Astrocyte of the hippocampus (primary cell): ENCODE measurements around the gene RYR3.
A peak's percentile ranks its signal among the peaks of the same experiment; 100 is the strongest.

Experiments used
- DNase-seq: peaks from one replicate; pipeline ENCODE4 v3.0.0; 2011; ENCODE audit warnings: low read depth, low spot score

RYR3 gene

DNA sequence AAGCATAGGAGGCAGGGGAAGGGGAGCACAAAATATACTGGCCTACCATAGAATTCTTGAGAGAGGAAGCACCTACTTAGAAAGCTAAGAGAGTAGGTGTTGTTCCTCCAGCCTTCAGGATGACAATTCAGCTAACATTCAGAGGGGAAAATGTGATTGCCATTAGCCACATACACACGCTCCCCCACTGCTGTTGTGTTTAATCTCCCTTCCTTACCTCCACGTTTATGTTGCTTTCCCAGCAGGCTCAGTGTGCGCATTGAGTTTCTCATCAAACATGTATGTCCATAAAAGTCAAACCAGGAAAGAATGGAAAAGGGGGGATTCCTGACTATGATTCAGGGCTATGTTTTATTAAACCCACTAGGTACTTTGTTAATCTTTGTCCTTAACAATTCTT, 512.4 kb downstream of the RYR3 start:
- DNase-seq = no peak

DNA sequence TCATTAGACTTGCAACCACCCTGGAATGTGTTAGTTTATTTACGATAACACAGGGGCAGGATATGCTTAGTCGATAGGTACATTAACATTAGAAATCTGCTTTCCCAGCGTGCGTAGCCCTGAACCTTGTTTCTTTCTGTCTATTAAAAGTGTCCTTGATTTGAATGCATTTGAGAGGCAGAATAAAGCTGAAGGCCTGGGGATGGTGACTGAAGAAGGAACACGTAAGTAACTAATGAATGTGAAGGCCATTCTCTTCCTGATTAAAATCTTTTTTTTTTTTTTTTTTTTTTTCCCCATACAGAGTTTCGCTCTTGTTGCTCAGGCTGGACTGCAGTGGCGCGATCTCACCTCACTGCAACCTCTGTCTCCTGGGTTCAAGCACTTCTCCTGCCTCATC, 514.7 kb downstream of the RYR3 start:
- DNase-seq = no peak

DNA sequence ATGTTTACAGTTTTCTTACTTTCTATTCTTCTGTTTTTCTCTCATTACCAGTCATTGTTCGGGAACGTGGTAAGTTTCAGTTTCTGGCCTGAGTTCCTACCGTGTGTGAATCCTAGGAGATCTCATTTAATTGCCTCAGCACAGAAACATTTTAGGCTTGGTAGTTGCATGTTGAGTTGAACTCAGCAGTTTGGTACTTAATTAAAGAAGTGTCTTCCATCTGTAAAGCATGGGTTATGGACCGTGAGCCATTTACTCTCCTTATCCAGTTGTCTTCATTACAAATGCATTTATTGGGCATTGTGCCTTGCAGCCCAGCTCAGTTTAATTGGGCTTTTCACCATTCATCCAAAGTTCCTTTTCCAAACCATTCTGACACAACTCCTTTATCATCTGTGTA, 515.4 kb downstream of the RYR3 start:
- peak; percentile 41 for DNase-seq

GRCh38 chr15:33830351-33830750, 519.6 kb downstream of the RYR3 start:
- DNase-seq = no peak

DNA sequence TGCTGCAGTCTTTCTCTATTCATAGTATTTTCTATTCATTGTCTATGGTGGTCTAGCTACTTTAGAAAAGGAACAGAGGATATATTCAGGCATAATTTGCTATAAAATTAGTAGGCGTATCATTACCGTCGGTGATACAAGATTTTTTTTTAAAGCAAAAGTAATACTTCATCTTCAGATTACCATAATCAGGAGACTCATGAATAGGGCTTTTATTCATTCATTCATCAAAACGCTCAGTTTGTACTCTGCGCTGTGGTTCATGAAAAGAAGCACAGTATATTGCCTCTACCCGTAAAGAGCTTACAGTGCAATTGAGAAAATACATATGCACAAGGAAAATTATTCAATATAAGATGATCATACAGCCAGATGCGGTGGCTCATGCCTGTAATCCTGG, 520.9 kb downstream of the RYR3 start:
- no peak for DNase-seq

DNA sequence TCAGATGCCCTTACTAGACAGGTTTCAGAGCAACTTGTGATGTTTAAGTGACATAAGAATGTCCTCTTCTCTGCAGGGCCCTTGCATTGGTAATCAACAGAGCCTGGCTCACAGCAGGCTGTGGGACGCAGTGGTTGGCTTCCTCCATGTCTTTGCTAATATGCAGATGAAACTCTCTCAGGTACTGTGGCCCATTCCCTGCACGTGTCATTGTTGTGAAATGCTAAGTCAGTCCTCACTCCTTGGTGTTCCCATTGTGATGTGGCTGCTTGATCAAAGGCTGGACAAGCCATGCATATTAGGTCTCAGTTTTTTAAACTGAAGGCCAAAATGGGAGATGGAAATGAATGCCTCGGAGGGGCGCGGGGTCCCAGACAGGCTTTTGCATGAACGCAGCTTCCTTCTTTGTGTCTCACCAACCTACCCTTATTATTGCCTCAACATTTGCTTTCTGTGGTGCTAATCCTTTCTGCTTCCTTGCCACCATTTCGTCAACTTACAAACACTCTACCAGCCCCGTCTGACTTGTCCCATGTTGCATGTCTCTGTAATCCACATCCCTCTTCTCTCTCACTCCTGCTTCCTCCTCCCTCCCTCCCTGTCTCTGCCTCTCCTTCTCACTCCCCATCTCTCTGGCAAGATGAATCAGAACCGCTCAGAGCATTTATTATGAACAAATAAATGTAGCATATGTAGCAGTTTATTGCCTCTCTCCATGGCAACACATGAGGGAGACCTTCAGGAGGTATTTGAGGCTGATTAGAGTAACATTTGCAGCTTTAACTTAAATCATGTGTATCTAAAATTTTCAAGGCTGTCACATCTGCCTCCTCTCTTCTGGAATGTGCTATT, 524.4 kb downstream of the RYR3 start:
- DNase-seq = no peak

GRCh38 chr15:33837294-33837693, 526.5 kb downstream of the RYR3 start:
- DNase-seq = no peak

DNA sequence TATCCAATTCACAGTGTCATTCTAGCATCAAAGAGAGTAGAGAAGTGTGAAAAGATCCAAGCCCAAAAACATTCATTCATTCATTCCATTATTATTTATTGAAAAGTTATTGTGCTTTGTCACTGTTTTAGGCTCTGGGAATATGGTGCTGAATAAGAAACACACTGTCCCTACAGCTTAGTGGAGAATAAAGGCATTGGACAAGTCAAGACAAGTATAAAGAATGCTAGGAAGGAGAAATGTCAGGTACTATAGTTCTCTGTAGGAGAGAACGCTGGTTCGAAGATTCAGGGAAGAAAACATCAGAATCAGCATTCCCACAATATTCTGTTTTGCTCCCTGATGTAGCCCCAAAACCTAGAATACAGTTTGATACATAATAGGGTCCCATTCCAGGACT, 528.8 kb downstream of the RYR3 start:
- no peak for DNase-seq

DNA sequence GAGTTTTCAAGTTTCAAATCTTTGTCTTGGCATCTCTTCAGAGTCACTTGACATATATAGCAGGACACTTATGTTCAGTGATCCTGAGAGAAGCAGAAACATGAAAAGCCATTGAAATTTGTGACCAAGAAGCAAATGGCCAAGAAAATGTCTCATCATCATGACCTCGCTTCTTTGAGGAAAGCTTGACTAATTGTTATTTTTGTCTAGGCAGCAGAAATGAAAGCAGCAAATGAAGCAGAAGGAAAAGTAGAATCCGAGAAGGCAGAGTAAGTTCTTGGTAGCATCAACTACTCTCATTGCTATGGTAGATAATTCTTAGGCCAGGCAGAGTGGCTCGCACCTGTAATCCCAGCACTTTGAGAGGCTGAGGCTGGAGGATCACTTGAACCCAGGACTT, 529.8 kb downstream of the RYR3 start:
- no peak for DNase-seq

- DNase-seq = no peak
These were observed 533.4 kb downstream of the RYR3 start for GRCh38 chr15:33844186-33844585.

- DNase-seq = no peak
These were observed 533.8 kb downstream of the RYR3 start for GRCh38 chr15:33844597-33844996.

- DNase-seq = no peak
These were observed 535.4 kb downstream of the RYR3 start for GRCh38 chr15:33846142-33846541.

DNA sequence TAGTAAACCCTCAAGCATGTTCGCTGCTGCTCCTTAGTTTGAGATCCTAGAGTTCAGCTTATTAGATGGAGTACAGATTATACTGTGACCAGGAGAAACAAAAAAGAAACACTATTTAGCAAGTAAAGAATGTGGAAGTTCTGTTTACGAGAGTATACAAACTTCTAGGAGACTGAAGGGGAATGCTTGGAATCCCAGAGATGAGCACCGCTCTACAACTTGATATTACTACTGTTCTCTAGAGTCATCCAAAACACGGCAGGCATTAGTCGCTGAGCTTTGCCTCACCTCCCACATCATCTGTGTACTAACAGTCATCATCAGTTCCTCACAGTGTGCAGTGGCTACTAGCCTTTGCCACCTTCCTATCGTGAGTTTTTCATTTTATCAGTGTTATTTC, 536.1 kb downstream of the RYR3 start:
- no peak for DNase-seq

DNA sequence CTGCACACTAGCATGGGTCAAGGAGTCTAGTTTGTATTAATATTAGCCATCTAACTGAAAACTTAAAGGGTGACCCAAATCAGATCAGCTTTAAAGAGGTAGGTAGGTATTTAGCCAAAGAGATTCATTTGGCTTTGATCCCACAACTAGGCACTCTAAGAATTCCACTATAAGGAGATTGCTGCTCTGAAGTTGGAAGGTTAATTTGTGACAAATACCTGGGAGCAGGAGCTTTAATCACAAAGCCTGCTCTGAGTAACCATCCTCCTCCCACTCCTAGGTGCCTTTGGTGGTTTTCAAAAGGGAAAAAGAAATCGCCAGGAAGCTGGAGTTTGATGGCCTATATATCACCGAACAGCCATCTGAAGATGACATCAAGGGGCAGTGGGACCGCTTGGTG, 537.2 kb downstream of the RYR3 start:
- DNase-seq = no peak

DNA sequence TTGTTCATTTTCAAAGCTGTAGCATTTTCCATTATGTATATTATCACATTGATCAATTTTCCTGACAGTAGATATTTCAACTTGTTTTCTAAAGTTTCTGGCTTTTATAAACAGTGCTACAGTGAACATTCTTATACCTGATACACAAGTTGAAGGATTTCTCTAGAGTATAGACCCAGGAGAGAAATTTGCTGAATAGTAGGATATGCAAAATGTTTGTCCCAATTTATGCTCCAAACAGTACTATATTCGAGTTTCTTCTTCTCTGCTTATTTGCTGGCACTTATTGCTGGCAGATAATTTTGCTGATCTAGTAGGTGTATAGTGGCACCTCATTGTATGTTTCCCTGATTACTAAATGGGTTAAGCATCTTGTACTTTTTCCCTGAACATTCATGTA, 540.3 kb downstream of the RYR3 start:
- DNase-seq = no peak

DNA sequence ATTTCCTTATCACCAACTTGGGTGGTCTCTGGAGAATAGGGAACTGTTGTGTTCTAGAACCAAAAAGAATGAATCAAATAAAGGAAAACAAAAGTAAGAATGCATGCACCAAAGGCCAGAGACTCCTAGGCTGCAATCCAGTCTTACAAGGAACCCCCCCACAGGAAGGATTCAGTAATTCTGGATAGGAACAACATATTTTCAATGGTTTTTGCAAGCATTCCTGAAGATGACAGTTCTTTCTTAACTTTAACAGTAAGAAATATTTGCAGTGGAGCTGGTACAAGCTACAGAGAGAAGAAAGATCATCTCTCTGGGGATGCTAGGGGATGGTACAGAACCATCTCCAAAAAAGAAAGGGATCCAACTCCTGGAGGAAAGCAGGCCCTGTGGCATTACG, 541.3 kb downstream of the RYR3 start:
- DNase-seq = peak; percentile 18

DNA sequence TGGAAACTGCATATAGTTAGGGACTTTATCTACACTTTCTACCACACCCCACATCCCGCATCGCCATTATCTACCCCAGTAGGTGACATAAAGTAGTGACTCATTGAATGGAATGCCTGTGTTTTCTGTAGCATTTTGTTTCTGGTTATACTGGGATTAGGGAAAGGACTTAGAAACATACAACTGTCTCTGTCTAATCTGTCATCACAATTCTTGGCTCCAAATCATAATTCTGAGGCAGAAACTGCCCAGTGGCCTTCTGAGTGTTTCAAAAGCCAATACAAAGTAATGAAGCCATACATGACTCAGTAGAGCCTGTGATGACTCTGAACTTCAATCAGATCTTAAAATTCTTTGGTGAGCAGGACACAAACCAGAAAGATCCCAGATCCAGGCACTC, 541.8 kb downstream of the RYR3 start:
- DNase-seq = peak; percentile 52

DNA sequence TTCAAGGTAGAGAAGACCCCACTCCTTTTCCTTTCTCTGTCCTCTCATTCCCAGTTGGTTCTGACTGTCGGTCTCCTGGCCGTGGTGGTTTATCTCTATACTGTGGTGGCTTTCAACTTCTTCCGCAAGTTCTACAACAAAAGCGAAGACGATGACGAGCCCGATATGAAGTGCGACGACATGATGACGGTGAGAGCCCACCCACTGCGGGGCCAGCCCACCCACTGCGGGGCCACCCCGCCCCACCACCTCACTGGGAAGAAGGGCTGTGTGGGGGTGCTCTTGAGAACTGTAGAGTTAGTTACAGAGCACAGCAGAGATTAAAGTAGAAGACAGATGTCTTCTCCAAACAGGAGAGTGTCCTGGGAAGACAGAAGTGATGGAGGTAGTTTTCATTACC, 547.0 kb downstream of the RYR3 start:
- DNase-seq = no peak

DNA sequence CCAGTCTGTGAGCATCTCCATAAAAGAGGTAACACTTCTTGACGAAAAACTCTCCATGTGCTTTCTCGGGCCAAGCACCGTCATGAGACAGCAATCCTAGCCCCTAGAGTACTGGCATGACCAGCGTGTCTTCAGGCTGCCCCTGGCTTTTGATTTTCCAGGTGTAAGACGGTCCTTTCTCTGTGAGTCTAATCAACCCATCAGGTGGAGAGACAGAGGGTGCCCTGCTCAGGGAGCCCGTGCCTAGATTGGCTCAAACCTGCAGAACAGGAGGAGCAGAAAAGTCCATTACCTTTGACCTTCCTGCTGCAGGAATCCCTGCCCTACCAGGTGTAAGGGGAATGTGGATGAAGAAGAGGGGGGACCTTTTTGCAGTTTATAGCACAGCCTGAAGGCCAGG, 548.1 kb downstream of the RYR3 start:
- DNase-seq = no peak

- DNase-seq = no peak
These were observed 549.3 kb downstream of the RYR3 start for GRCh38 chr15:33859992-33860545.

DNA sequence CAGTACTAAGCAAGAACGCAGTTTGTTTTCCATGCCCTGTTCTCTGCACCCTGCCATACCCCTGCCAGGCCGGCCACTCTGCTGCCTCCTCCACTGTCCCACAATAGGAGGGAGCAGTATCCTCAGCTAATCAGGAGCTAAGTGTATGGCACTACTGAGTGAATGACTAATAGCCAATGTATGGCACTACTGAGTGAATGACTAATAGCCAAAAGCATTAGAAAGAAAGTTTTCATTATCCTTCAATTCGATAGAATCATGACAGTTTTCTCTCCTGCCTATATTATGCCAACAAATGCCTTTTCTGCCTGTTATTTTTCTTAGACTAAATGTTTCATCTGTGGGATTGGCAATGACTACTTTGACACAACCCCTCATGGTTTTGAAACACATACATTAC, 550.0 kb downstream of the RYR3 start:
- DNase-seq = peak; percentile 40

DNA sequence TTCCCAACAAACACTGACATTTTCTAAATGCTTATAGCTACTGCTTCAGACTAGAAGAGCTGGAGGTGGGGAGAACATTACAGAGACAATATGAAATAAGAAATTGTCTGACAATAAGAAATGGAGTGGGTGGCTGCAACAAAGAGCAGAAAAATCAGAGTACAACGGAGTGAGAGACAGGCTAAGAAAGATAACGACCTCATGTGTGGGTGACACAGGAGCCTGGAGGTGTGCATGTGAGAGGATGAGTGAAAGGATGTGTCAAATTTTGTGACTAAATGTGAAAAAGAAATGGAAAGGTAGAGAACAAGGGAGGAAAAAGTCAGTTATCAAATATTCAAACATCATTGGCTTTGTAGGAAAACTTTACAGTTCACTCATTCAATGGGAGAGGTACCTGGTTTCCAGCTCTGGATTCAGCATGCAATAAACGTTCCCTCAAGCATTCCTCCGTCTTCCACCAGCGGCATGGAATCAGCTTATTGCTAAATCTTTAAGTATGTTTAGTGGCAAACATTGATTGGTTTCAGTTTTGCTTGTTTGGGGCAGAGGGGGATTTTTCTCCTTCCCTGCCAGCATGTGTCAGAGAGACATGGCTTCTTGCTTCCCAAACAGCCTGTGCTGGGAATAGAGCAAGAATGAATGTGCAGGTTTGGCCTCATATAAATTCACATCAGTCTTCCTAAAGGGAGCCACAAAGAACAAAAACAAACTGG, 553.8 kb downstream of the RYR3 start:
- DNase-seq = no peak

GRCh38 chr15:33865416-33865815, 554.6 kb downstream of the RYR3 start:
- DNase-seq = no peak
